Limb (tissue), 2 donors: ENCODE data around the gene NPFF.
"Not testable (repeated sequence)": the region's sequence is repeated elsewhere in the genome, so short reads cannot be mapped to it uniquely, and the experiment has no call there.

Experiments
- DNase-seq, 2 donors: peaks; one replicate each; pipeline ENCODE4 v3.0.0-alpha.2; 2016; ENCODE audit errors: extremely low spot score in 2 of 2

NPFF gene

GRCh38 chr12:53496752-53497032 is 10.6 kb downstream of the NPFF start:
- DNase-seq, result no peak

- peak in 1 of 2 donors; percentile 48 for DNase-seq
Observed at GRCh38 chr12:53495903-53496751, 11.2 kb downstream of the NPFF start.

DNA sequence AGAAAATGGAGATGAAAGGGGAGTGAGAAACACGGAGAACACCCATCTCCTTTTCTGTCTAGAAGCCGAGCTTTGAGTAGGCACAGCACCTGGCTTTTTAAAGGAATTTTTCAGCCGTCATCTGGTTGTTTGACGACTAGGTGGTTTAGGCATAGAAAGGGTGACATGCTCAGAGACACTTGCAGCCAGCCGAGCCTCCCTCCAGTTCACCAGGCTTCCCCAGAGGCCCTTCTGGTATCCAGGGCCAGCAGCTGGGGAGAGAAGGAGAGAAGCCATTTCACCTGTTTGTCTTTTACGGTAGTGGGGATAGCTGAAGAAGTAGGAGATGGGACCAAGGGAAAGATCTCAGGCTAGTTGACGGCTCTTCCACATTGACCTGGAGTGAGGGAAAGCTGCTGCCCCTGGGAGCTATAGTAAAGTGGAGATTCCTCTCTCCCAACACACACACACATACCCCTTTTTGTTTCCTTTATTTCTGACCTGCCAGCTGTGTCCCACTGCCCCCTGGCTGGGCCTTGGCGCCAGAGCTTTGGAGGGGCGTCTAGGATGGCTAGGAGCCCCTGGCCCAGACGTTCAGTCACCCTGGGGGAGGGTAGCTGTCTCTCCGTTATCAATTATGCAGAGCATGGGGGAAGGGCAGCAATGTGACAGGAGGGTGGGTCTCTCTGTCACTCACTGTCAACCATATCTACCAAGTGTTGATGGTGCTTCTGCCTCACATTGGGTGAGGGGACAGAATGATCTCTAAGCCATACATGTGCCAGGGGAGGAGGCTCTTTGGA is 13.5 kb downstream of the NPFF start:
- no peak for DNase-seq

- peak; percentile 96 to 98 for DNase-seq
Observed at GRCh38 chr12:53492830-53493609, 14.3 kb downstream of the NPFF start.

DNA sequence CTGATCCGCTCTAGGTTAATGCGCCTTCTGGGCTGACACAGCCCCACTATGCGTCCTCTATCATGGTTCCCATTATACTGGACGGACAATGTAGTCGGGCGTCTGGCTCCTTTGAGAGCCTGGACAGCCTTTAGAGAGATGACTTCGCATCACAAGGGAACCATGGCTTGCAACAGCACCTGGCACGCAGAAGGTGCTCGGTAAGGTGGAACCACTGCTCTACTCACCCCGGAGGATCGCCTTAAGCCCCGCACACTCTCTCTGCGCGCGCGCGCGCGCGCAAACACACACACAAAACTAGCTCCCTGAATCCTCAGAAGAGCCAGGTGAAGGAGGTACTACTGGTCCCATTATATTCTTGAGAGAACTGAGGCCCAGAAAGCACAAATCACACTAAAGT is 15.1 kb downstream of the NPFF start:
- no peak for DNase-seq

GRCh38 chr12:53489242-53489864 is 17.9 kb downstream of the NPFF start:
- DNase-seq, result no peak

DNA sequence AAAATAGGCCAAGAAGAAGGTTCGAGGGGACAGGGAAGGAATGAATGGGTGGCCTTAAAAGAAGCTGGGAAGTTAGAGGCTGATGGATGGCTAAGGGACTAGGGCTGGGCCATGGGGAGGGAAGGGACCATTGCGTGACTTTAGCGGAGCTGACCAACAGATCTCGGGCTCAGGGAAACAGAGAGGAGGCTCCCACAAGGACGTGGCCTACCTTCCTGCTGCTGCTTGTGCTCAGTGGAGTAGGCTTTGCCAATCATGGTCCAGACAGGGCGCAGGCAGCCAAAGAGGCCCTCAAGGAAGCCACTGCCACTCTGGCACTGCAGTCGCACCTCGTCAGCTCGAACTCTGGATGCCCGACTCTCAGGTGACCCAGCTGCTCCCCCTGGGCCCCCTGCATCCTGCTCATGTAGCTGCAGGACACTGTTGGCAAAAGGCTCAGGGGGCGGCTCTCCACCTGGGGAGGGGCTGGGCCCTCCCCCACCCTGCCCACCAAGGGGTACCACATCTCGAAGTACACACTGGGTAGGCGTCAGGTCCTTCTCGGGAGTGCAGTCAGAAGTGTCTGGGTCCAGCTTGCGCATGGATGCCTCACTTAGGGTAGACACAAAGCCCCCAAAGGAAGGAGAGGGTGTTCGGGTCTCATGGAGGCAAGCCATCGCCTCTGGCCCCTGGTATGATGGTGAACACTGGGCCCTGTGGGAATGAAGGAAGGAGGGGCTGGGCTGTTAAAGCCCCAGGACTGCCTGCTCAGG is 20.4 kb downstream of the NPFF start:
- DNase-seq, result no peak

DNA sequence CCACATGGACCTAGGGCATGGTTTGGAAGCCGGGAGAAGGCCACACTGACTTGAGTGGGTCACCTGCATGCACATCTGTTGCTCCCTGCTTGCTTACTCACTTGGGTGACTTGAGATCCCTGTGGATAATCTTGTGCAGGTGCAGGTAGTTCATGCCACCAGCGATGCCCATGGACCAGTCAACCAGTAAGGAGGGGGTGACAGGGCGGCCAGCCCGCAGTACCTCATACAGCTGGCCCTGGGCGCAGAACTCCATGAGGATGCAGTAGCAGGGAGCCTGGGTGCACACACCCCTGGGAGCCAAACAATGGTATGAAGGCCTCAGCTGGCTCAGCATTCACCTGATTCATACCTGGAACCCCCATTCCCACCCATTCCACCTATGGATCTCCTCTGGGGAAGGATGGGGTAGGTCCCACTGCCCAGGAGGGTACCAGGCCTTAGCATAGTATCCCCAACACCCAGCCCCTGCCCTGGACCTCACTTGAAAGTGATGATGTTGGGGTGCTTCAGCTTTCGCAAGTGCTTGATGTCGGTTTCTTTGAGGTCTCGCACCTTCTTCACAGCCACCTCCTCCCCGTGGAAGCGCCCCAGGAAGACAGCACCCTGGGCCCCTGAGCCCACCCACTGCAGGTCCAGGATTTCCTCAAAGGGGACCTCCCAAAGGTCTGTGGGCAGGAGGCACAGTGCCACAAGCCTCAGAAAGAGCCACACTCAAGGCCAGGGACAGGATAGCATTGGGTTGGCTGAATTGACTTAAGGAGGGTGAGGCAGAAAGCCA is 21.1 kb downstream of the NPFF start:
- DNase-seq, result no peak

DNA sequence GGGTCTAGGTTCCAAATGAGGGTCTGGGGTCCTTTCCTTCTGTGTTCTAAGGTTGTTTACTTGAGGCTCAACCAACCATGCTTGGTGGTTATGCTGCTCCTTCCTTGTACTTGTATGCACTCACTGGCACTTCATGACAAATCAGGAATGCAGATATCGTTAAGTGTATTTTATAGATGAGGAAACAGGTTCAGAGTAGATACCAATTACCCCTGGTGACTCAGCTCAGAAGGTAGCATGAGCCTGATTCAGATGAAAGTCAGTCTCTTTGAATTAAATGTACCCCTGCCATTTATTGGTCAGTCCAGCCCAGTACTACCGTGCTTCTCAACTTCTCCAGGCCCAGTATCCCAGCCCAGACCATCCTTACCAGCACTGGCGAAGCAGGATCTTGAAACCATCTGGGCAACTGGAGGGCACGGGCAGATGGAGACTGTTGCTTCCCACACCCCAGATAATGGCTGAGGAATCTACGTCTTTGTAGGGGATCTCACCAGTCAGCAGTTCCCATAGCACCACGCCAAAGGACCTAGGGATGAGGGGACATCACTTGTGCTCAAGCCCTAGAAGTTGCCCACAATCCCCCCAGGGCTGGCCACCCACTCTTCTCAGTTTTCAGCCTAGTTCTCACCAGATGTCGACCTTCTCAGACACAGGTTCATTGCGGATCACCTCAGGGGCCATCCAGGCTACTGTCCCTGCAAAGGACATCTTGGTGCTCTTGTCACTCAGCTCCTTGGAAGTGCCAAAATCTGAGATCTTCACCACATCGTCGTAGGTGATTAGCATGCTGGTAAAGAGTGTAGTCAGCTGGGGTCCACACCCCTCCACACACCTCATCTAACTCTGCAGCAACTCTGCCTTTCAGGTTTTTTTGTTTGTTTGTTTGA is 22.4 kb downstream of the NPFF start:
- DNase-seq, result no peak

- no peak for DNase-seq
Observed at GRCh38 chr12:53483979-53484377, 23.3 kb downstream of the NPFF start.

- DNase-seq, result no peak
Observed at GRCh38 chr12:53483225-53483978, 23.9 kb downstream of the NPFF start.

DNA sequence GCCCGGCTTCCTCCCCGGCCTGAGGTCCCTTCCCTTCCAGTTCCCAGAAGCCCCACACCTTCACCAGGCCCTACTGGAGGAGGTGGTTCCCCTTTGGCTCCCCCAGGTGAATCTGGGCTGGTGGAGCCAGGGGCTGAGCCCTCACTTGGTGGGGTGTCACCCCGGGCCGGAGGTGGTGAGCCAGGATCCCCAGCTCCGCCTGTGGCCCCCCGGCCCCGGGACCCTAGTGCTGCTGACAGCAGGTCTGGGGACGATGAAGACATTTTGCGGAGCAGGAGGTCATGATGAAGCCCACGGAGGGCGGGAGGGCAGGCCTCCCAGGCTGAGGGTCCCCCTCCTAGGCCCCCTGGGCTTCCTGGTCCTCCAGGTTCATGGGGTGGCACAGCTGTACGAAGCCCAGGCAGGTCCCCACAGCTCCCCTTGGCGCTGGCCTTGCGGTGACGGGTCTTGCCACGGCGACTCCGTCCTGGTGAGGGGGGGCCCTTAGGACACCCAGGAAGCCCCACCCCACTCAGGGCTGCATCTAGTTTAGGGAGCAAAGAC is 24.6 kb downstream of the NPFF start:
- no peak for DNase-seq

GRCh38 chr12:53481939-53482586 is 25.2 kb downstream of the NPFF start:
- DNase-seq, result no peak

DNA sequence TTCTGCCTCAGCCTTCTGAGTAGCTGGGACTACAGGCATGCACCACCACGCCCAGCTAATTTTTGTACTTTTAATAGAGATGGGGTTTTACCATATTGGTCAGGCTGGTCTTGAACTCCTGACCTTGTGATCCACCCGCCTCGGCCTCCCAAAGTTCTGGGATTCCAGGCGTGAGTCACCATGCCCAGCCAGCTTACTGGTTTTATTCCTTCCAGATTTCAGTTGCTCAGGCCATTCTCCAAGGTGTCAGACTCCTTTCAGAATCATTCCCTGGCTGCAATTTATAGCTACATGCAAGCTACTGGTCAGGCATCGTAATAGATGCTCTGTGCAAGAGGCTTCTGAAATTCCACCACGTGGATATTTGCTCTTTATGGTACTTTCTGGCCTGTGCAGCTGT is 25.8 kb downstream of the NPFF start:
- not testable (repeated sequence) for DNase-seq

DNA sequence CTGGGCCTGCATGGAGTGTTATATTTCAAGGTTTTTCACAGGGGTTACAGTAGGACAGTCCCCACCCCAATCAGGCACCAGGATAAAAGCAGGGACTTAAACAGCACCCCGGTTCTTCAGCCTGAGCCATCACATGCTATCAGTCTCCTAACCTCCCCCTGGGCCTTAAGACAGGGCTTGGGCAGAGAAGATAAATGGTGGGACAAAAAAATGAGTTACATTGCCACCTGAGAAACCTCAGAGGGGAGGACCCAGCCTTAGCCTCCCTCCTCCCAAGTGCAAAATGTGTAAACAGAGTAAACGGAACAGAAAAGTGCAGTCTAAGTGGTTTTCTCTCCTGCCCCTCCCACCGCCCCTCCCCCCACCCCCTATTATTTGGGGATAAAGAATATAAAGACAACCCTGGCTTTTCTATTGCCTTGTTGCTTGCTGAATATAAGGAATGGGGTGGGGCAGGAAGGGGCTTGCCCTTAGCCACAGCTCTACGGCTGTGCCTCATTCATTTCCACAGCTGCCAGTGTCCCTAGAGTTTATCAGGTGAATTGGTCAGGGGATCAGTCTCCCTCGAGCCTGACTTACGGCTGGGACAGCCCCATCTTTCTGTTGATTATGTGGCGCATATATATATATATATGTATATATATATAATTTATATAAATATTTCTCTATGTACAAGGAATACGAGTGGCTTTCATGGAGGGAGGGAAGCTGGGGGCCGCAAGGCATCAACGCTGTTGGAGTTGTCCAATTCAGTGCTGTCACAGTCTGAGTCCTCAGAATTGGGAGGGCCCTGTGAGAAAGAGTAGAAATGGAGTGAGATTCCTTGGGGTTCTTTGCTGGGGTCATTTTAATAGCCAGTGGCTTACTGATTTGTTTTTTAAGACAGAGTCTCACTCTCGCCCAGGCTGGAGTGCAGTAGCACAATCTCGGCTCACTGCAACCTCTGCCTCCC is 26.5 kb downstream of the NPFF start:
- no peak for DNase-seq

DNA sequence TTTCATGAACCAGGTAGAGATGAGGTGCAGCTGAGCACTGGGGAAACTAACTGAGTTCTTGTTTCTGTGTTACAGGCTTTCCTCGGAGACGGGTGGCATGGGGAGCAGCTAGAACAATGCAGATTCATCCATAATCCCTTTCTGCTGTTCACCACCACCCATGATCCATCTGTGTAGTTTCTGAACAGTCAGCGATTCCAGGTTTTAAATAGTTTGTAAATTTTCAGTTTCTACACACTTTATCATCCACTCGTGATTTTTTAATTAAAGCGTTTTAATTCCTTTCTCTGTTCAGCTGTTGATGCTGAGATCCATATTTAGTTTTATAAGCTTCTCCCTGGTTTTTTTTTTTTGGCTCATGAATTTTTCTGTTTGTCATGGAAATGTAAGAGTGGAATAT is 28.0 kb downstream of the NPFF start:
- no peak for DNase-seq

DNA sequence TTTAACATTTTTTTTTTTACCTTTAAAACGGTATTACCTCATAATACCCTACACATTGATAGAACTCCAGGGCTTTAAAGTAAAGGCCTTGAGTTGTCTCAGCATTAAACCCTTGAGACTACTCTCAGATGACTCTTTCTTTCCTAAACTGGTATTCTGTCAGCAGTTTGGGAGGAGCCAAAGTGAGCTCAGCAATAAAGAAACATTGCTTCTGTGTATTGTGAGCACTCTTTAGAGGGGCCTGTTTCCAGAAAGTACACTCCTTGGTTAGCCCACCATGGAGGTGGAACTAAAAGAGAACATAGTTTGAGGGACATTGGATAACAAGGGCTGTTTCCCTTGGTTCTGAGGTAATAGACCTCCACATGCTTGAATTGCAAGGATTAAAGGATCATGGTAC is 28.4 kb downstream of the NPFF start:
- no peak for DNase-seq
